ENCODE measurements around the gene RFPL4AL1. TPM values are rescaled to one million over a fixed set of nuclear protein-coding genes. Genes with fewer than 3 reads are reported as not detected.
"Not testable (repeated sequence)": the region's sequence is repeated elsewhere in the genome, so short reads cannot be mapped to it uniquely, and the experiment has no call there.

The RFPL4AL1 gene
- total RNA-seq = not detected
- 0.16 TPM for polyA plus RNA-seq (2013, experiment 1 of 2)
- polyA plus RNA-seq (2013, experiment 2 of 2) = 0.15 TPM
- 0 to 0.10 (median 0) reads per million in 172 experiments for total RNA-seq

GRCh38 chr19:55768818-55769217, at the start of gene RFPL4AL1:
TSS of gene RFPL4AL1 (plus strand) at chr19:55769118. CDS start at chr19:55771805, 2,687 bp downstream.
- H3K9me3 ChIP-seq (ENCODE audit: control insufficient read depth in 1 of 2, insufficient read depth in 1 of 2, low read length in 2 of 2); H3K36me3 ChIP-seq (ENCODE audit: insufficient read depth, low read length); ATAC-seq (ENCODE audit: poor library complexity); POLR2A ChIA-PET; DNase-seq; H3K27ac ChIP-seq (ENCODE audit: low read depth in 1 of 2, low read length in 2 of 2); H3K4me3 Mint-ChIP-seq; H3K9me3 Mint-ChIP-seq; H3K4me1 ChIP-seq (ENCODE audit: insufficient read depth, low read length); H3K36me3 Mint-ChIP-seq (ENCODE audit: low read depth); H3K4me3 ChIP-seq (ENCODE audit: low read length); H3K4me1 Mint-ChIP-seq (ENCODE audit: low read depth); H3K27ac Mint-ChIP-seq; intact Hi-C loops (cut with DNase I, micrococcal nuclease); CTCF ChIA-PET: not testable (repeated sequence)
- H3K27me3 Mint-ChIP-seq = peaks cover 33% of the 10 kb centered on the region
- H3K27me3 ChIP-seq (ENCODE audit: control insufficient read depth in 1 of 2, insufficient read depth in 2 of 2, low read length in 2 of 2) = peaks cover 8 to 11% of the 10 kb centered on the region in 2 experiments

- ATAC-seq (ENCODE audit: poor library complexity) (no peak), DNase-seq (no peak)
- Mint-ChIP-seq H3K9me3 (peaks cover 7% of the 10 kb centered on the region), H3K27me3 (peaks cover 69% of the 10 kb centered on the region), H3K27ac (no peak overlapping the region), H3K4me3 (no peak overlapping the region), H3K4me1 (ENCODE audit: low read depth) (no peaks in the 10 kb centered on the region), H3K36me3 (ENCODE audit: low read depth) (no peaks in the 10 kb centered on the region)
- Histone ChIP-seq H3K27me3 (ENCODE audit: control insufficient read depth in 1 of 2, insufficient read depth in 2 of 2, low read length in 2 of 2) (peaks cover 20 to 25% of the 10 kb centered on the region in 2 experiments), H3K36me3 (ENCODE audit: insufficient read depth, low read length) (no peaks in the 10 kb centered on the region), H3K4me3 (ENCODE audit: low read length) (no peak overlapping the region), H3K27ac (ENCODE audit: low read depth in 1 of 2, low read length in 2 of 2) (no peak overlapping the region), H3K9me3 (ENCODE audit: control insufficient read depth in 1 of 2, insufficient read depth in 1 of 2, low read length in 2 of 2) (peaks cover 0 to 20% of the 10 kb centered on the region in 2 experiments), H3K4me1 (ENCODE audit: insufficient read depth, low read length) (no peaks in the 10 kb centered on the region)
- intact Hi-C loops (cut with DNase I, micrococcal nuclease) = no loop called here
- ChIA-PET CTCF (no interaction called here), POLR2A (no interaction called here)
- TF ChIP-seq CTCF (IDR thresholded peaks at IDR 0.05) = no peak
Observed at GRCh38 chr19:55720214-55720746, 48.6 kb upstream of the RFPL4AL1 start.

- Mint-ChIP-seq H3K4me3 (no peak overlapping the region), H3K27ac (no peak overlapping the region), H3K4me1 (ENCODE audit: low read depth) (no peaks in the 10 kb centered on the region), H3K36me3 (ENCODE audit: low read depth) (no peaks in the 10 kb centered on the region), H3K27me3 (peaks cover 72% of the 10 kb centered on the region), H3K9me3 (peaks cover 7% of the 10 kb centered on the region)
- intact Hi-C loops (cut with DNase I, micrococcal nuclease) = no loop called here
- Histone ChIP-seq H3K9me3 (ENCODE audit: control insufficient read depth in 1 of 2, insufficient read depth in 1 of 2, low read length in 2 of 2) (peaks cover 0 to 20% of the 10 kb centered on the region in 2 experiments), H3K4me3 (ENCODE audit: low read length) (no peak overlapping the region), H3K36me3 (ENCODE audit: insufficient read depth, low read length) (no peaks in the 10 kb centered on the region), H3K27me3 (ENCODE audit: control insufficient read depth in 1 of 2, insufficient read depth in 2 of 2, low read length in 2 of 2) (peaks cover 20 to 25% of the 10 kb centered on the region in 2 experiments), H3K27ac (ENCODE audit: low read depth in 1 of 2, low read length in 2 of 2) (no peak overlapping the region), H3K4me1 (ENCODE audit: insufficient read depth, low read length) (no peaks in the 10 kb centered on the region)
- ATAC-seq (ENCODE audit: poor library complexity) (no peak), DNase-seq (no peak)
- ChIA-PET POLR2A (no interaction called here), CTCF (no interaction called here)
- TF ChIP-seq CTCF (IDR thresholded peaks at IDR 0.05) = no peak
Observed at GRCh38 chr19:55720801-55721200, 48.1 kb upstream of the RFPL4AL1 start.

- Mint-ChIP-seq H3K36me3 (ENCODE audit: low read depth) (no peaks in the 10 kb centered on the region), H3K9me3 (peaks cover 7% of the 10 kb centered on the region), H3K4me3 (no peak overlapping the region), H3K27me3 (peaks cover 59% of the 10 kb centered on the region), H3K4me1 (ENCODE audit: low read depth) (no peaks in the 10 kb centered on the region), H3K27ac (no peak overlapping the region)
- Histone ChIP-seq H3K4me3 (ENCODE audit: low read length) (no peak overlapping the region), H3K9me3 (ENCODE audit: control insufficient read depth in 1 of 2, insufficient read depth in 1 of 2, low read length in 2 of 2) (peaks cover 0 to 20% of the 10 kb centered on the region in 2 experiments), H3K27me3 (ENCODE audit: control insufficient read depth in 1 of 2, insufficient read depth in 2 of 2, low read length in 2 of 2) (peaks cover 12 to 16% of the 10 kb centered on the region in 2 experiments), H3K36me3 (ENCODE audit: insufficient read depth, low read length) (no peaks in the 10 kb centered on the region), H3K27ac (ENCODE audit: low read depth in 1 of 2, low read length in 2 of 2) (no peak overlapping the region), H3K4me1 (ENCODE audit: insufficient read depth, low read length) (no peaks in the 10 kb centered on the region)
- no peak for TF ChIP-seq CTCF (IDR thresholded peaks at IDR 0.05)
- POLR2A ChIA-PET = no interaction called here
- intact Hi-C loops (cut with DNase I, micrococcal nuclease) = no loop called here
- CTCF ChIA-PET = no interaction called here
- ATAC-seq (ENCODE audit: poor library complexity) (no peak), DNase-seq (no peak)
Observed at GRCh38 chr19:55723491-55723890, 45.4 kb upstream of the RFPL4AL1 start.

- POLR2A ChIA-PET; H3K9me3 ChIP-seq (ENCODE audit: control insufficient read depth in 1 of 2, insufficient read depth in 1 of 2, low read length in 2 of 2); DNase-seq; H3K27ac ChIP-seq (ENCODE audit: low read depth in 1 of 2, low read length in 2 of 2); H3K4me1 ChIP-seq (ENCODE audit: insufficient read depth, low read length); H3K36me3 ChIP-seq (ENCODE audit: insufficient read depth, low read length); H3K27ac Mint-ChIP-seq; H3K4me3 Mint-ChIP-seq; H3K4me3 ChIP-seq (ENCODE audit: low read length); H3K36me3 Mint-ChIP-seq (ENCODE audit: low read depth); ATAC-seq (ENCODE audit: poor library complexity); H3K27me3 ChIP-seq (ENCODE audit: control insufficient read depth in 1 of 2, insufficient read depth in 2 of 2, low read length in 2 of 2); H3K9me3 Mint-ChIP-seq; H3K27me3 Mint-ChIP-seq; intact Hi-C loops (cut with DNase I, micrococcal nuclease); CTCF ChIA-PET; H3K4me1 Mint-ChIP-seq (ENCODE audit: low read depth): not testable (repeated sequence)
Observed at GRCh38 chr19:55730378-55730777, 38.5 kb upstream of the RFPL4AL1 start.

All from CD4-positive, alpha-beta T cell (primary cell).